Esophagus squamous epithelium (tissue), 4 donors: Measurements from ENCODE around the gene LIMK2.

Experiments used
- POLR2A ChIP-seq, 4 donors: fragments of 450-650 bp; IDR thresholded peaks; one replicate each; pipeline ENCODE4 v1.6.1; 2017; ENCODE audit warnings: antibody characterized with exemption in 4 of 4, mild to moderate bottlenecking in 4 of 4, moderate library complexity in 3 of 4
- TF ChIP-seq, protein P1 (sequence below), 6 experiments: fragments of 450-650 bp in 4 of 6; fragments of 200-600 bp in 2 of 6; sonication (generic) in 2 of 6; IDR thresholded peaks; one replicate each; pipeline ENCODE4 v1.5.1; 2016 to 2019; ENCODE audit warnings: antibody characterized with exemption in 6 of 6, mild to moderate bottlenecking in 4 of 6, moderate library complexity in 4 of 6

DNA sequence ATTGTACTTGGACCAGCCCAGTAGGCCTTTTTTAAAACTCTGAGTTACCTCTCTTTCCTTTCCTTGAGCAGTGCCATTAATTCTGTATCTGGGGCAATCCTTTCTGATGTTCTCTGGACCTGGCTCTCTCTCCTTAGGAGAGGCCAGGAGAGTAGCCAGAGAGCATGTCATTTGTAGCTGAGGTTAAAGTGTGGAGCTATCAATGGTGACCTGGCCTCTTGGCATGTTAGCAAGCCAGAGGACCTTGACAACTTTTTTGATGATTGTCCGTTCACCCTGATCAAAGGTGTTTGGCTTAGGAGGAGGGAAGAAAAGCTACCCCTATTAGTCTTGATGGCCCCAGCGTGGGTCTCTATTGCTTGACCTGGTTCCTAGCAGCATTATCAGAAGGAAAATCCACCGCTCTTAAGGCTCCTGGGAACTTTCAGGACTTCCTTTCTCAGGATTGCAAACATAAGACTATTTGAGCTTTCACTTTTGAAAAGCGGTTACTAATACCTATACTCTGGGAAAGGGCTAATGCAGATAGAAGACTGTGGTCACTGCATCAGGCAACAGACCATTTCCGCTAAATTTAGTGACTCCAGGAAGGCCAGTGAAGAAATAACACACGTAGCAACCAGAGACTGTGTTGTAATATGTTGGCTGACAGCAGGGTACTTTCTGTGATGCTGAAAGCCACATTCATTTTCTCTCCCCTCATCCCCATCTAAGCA is 18.2 kb downstream of the LIMK2 start:
- TF ChIP-seq POLR2A (IDR thresholded peaks at IDR 0.05): no peak
- TF ChIP-seq, protein P1, sequence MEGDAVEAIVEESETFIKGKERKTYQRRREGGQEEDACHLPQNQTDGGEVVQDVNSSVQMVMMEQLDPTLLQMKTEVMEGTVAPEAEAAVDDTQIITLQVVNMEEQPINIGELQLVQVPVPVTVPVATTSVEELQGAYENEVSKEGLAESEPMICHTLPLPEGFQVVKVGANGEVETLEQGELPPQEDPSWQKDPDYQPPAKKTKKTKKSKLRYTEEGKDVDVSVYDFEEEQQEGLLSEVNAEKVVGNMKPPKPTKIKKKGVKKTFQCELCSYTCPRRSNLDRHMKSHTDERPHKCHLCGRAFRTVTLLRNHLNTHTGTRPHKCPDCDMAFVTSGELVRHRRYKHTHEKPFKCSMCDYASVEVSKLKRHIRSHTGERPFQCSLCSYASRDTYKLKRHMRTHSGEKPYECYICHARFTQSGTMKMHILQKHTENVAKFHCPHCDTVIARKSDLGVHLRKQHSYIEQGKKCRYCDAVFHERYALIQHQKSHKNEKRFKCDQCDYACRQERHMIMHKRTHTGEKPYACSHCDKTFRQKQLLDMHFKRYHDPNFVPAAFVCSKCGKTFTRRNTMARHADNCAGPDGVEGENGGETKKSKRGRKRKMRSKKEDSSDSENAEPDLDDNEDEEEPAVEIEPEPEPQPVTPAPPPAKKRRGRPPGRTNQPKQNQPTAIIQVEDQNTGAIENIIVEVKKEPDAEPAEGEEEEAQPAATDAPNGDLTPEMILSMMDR (IDR thresholded peaks at IDR 0.05): no peak
